A172 (cell line): ENCODE data around the gene ZIC4. TPM values are rescaled to one million over a fixed set of nuclear protein-coding genes. Genes with fewer than 3 reads are reported as not detected.

Source experiments
- DNase-seq: peaks from one replicate; pipeline ENCODE4 v3.0.0-alpha.2; 2015; ENCODE audit warnings: low spot score
- total RNA-seq: library from RNA; depleted of rRNA; stranded (reverse); fragments of >200 nt; shearing (Covaris generic); gene quantifications from 2 replicates; pipeline ENCODE4 v1.2.3, GENCODE V29; 2014

ZIC4 gene
- total RNA-seq, 1 experiment from 2014 or later: 1.4 TPM

DNA sequence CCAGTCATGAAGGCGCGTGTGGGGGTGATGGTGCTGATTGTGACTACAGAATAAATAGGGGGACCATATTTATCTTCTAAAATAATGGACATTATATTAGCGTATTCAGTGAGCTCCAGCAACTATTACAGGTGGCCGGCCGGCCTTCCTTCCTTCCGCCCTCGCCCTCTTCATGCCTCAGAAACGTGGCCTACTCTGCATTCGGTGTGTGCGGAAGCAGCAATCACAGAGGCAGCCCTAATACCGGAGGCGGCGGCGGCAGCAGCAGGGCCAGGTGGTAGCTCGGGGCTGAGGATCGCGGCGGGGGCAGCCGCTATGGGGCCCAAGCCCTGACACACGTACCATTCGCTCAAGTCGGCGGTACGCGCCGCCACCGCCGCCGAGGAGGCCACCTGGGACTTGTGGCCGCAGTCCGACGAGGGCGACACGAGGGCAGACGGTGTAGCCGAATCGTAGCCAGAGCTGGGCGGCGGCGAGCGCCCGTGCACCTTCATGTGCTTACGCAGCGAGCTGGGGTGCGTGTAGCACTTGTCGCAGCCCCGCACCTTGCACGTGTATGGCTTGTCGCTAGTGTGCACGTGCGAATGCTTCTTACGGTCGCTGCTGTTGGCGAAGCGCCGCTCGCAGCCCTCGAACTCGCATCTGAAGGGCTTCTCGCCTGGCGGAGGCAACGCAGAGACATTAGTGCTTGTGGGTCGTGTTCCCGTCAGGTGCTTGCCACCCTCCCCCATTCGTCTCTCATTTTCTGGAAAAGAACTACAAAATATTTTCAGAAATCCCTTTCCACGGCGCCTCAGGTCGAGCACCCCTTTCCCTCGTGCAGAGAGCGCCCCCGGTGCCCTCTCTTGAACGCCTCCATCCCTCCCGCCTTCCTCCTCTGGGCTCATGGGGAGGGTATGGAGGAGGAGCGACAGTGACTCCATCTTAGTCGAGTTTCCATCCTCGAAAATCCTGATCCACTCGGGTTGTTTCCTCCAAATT lies 15.5 kb downstream of the ZIC4 start:
- DNase-seq: no peak

DNA sequence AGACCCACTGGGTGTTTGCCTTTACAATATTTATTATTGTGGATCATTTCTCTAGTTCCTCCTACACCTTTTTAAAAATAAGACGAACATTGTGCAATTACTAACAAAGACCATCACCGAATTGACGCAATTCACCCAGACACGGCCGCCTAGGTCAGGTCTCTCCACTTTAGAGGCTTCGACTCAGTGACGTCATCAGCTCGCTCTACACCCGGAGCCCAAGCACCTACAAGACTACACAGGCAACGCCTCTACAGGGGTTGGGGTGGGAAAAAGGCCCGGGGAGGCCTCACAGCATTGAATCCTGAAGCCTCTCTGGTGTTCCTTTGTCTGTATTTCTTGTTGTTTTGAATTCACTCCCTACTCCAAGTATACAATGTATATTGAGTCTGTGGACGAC lies 16.6 kb downstream of the ZIC4 start:
- DNase-seq: no peak

DNA sequence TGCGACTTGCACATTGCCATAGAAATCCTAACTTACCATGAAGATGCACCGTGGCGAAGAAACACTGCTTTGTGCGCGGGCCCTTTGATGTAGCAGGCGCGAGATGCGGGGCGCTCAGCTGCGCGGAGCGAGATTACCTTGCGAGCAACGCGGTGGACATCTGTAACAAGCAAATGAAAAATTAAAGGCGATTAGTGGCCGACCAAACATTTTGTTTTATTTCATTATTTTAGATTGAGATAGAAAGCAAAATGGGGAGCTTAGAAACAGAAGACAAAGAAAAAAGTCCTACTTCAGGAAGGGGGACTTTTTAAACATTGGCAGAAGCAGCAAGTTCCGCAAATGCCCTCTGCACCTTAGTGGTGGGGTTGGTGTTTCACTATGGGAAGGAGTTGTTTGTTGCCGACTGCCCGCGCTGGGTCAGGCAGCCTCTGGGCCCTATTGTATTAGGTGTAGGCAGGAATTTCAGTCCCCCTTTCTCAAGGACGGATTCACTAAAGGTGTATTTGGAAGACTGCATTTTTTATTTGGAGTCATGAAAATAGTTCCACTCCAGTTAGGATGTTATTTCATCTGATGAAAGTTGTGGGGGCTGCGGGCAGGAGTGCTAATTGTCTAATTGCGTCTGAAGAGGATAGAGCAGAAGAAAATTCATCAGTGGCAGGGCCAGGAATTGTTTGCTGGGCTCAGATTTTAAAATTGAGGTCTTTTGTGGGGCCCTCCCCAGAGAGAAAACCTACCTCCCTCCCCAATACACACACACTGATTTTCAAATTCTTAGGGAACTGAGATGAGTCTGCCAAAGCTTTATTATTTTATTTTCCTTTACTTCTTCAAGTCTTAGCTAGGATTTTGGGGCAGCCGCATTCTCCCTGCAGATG lies 17.4 kb downstream of the ZIC4 start:
- DNase-seq: no peak

DNA sequence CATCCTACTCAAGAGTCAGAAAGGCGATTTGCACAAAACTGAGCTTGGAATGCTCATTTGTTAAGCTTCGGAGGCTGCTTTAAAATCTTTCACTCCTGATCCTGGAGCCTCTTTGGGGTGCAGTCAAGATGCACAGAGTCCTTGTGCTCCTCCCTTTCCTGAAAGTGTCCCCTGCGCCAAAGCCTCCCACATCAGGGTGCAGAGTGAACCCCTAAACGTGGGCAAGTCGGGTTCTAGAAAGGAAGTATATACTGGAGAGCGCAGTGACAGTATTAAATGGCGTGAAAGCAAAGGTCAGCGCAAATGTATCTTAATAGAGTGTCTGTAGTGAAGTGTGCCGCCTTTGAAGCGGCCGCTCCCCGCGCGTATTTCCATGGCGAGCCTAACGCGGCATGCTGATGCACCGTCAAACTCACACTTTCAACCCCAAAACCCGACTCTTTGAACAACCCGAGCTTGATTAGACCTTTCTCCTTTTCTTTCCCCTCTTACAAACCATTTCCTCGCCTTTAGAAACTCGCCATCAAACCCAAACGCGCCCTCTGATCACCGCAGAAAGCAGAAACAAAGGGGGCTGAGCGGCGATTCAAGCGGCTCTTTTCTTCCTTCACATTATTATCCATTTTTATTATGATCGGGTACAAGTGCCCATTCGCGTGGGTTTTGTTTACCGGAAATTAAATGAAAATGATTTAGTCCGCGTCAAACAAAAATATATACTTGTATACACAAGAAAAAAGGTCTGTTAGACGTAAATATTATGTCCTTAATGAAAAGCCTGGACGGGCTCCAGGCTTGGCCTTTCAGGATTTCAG lies 18.3 kb downstream of the ZIC4 start:
- no peak for DNase-seq

DNA sequence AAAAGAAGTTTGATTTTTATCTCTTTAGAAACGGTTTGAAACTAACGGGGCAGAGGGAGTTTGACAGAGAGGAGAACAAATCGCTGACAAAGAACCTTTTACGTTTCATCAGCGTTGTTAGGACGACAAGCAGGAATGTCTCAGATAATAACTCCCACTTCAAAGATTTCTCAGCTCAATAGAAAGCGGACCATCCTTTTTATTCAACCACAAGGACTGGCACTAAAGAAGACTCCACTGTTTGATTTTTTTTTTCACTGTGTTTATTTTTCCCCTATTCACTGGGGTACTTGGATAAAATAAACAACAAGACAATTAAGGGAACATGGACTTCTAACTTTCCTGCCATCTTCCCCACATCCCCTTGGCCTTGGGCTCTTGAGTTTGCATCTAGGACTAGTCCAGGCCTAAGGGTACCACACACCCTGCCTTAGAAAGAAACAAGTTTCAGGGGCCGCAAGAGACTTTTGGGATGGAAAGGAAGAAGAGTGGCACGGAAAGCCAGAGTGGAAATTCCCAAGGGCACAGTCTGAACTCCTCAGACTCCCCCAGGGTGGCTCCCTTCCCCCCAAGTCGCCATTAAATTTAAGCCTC lies 19.0 kb downstream of the ZIC4 start:
- DNase-seq: no peak

DNA sequence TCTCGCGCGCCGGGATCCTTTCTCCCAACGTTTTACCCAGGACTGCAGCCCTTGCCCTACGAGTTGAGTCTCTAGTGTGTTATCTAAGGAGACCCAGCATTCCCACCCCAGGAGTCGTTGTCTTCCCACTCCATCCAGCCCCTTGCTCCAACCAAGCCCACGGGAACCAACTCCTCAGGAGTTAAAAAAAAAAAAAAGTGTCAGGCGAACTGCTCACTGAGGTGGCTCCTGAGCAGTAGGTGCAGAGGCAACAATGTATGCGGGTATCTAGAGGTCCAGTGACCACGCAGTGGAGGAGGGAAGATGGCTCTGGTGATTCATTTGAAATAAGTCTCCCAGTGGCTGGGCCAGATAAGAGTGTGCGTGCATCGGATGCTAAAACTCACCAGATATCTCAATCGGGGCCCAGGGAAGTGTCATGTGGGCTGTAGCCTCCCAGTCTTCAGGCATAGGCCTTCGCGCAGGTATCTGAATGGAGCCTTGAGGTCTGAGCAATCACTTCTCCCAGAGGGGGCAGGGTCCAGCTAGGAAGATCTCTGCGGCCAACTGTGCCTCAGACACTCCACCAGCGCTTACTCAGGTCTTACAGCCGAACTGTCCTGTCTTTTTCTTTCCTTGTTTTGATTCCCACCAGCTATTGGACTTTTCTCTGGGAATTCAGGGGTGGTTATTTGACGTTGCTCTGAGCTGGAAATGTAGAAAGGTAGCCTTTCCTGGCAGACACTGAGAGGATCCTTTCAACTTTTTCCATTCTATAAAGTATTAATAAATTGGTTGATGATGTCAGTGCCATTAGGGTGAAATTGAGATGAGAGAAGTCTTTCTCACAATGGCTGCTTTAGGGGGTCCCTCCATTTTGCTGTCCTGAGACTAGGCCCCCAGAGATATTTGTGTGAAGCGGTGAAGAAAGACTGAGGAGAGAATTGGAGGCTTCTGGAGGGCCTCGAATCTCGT lies 21.0 kb downstream of the ZIC4 start:
- no peak for DNase-seq

DNA sequence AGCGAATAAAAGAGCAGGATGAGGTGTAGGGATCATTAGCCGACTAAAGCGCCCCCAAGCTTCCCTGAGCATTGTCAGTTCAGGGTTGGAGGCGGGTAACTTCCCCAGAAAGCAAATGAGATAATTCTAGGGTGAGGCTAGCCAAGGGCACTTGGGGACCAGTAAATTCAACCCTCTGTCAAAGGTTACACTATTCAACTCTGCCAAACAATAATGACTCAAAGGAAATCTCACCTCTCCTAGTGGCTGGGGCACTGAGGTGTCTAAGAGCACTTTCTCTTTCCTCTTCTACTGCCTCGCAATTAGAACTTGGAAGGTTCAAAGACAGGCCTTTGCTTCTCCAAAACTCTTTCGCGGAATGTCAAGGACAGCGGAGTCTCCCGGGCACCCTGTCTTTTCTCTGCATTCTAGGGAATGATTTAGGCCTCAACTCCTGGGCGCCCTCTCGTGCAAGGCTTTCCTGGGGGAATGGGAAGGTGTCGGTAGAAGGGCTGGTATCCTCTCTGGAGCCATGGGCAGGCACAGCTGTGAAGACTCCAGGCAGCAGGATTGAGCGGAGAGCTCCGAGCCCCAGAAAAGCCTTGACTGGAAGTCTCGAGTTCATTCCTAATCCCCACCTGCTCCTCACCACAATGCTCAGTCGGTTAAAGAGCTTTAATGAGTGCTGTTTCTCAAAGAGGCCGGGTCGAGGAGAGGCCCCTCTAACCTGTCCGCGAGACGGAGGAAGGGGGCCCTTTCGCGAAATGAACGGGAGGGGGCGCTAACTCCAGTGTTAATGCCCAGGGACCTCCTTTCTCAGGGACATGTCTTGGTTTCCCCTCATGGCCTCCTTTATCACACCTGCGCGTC lies 21.9 kb downstream of the ZIC4 start:
- no peak for DNase-seq

DNA sequence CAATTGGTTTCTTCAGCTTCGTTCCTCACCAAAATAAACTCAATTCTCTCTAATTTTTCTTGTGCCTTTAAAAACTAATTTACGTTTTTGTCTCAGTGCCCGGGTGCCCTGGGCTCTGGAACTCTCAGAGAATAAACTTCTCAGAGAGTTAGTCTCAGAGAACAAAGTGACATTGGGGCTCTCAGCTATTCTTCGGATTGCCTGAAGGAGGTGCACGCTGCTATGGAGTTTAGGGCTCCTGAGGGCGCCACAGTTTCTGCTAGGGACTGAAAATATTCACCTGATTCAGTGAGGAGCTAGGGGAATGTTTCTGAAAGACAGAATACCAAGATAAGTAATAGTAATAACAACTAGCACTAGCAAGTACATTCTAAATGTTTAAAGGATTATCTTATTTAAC lies 22.7 kb downstream of the ZIC4 start:
- no peak for DNase-seq

DNA sequence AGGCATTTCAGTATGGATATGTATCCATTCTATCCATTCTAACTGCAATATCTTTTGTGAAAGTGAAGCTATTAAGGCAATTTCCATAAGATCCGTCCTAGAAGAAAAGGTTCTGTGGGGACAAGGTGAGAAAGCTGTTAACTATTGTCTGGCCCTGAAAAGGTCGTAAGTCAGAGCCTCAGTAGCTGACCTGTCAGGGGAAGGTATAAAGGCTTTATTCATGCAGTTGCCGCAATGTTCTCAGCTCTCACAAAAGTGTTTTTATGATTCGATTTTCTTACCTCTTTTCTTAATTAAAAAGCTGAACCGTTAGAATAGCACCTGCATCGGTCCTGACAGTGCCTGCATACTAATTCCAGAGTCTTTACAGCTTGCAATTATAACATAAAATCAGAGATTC lies 24.7 kb downstream of the ZIC4 start:
- DNase-seq: no peak

DNA sequence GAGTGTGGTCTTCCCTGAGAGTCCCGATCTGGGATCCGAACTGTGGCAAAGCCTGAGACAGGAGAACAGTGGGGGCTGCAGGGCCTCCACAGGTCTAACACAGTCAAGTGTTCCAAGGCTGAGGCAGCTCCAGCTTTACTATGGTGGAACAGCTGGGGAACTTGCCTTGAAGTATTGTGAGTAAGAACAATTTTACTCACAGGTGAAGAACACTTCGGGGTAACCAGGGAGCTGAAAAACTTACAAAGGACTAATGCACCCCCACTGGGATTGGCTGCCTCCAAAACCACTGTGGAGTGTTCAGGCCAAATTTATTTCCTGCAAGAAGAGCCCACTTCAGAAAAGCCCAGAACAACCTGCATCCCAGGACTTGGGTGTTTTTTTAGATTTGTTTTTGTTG lies 25.4 kb downstream of the ZIC4 start:
- no peak for DNase-seq

DNA sequence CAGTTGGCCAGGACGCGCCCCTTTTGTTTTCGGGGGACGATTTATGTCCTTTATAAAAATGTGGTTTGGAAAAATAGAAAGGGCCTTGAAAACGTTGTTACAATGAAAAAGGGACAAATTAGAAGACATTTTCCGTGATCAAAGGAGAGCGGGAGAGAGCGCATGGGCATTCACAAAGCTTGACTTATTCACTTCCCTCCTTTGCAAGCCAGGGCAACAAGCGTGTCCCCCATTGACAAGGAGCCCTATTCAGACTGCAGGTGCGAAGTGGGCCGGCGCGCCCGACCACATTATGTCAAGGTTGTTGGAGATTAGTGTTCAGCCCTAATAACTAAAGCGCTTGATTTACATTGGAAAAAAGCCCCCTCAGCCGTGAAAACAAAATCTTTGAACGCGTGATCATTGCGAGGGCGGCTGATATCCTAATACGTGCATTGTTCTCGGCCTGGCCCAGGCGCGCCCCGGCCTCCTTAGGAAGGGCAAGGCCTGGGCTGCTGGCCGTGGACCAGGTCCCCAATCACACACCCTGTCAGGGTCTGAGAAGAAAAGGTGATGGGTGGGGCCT lies 25.9 kb downstream of the ZIC4 start:
- DNase-seq: no peak

DNA sequence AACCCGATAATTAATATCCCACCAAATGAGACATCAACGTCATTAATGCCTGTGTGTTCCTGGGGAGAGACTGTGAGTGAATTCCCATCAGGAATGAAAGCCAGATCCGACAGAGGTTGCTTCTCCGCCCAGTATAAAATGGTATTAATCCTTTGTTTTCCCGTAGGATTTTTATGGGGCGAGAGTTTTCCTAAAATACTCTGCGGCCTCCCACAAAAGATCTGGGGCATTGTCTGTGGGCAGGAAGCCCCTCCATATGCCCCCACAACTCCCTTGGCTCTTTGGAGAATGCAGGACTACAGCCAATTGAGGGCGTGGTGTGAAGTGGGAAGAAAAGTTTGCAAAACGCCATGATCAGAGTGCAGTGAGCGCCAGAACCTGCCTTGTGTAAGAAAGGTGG lies 26.7 kb downstream of the ZIC4 start:
- DNase-seq: no peak

DNA sequence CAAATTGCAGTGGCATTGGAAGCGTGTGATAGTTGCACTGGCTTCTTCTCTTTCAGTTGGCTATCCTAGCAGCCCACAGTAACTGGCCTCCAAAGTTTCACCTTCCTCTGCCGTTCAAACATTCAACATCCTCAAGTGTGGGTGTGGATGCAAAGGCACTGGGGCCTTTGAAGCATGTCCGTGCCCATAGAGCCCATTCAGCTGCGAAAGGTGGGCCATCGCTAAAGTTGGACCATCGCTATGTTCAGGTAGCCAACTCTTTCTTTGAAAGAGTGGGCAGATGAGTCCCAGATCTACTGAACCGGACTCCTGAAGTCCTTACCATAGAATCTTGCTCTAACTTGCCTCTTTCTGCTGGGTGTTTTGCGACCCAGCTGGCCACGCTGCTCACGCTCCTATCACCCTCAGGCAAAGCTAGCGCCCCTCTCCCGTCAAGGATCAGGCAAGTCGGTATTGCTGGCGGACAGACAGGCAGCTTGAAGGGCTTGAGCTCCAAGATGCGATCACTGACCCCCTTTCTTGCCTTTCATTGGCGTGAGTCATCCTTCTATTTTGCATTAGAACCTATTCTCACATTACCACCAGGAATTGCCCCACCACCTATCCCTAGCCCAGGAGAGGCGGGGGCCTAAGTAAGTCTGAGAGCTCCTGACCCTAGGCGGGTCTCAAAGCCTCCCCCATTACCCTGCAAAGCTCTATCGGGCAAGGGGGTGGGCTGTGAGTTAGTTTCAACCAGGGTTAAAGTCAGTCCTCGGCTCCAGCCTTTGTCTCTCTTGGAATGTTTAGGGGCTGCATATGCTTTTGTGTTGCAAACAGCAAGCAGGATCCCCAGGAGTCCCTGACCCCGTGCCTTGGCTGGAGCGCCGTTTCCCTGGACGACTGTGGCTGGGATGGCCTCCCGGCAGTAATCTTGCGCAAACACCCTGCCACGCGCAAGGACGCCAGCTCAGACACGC lies 28.7 kb downstream of the ZIC4 start:
- DNase-seq: no peak

DNA sequence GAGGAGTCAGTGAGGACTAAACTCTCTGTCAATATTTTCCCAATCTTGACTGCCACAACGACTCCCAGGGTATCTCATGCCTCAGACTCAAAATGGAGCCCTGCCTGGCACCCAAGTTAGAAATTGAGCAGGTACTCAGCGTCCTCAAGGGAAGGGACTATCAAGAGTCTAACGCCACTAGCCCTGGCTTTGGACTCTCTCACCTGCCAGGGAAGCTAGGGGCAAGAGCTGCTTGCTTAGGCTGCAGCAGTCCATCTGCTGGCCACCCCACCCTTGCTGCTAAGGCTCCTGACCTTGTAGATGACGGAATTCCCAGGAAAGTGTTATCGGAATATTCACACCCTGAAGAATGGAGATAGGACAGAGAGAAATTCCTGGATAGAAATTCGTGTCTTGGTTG lies 33.0 kb downstream of the ZIC4 start:
- no peak for DNase-seq

DNA sequence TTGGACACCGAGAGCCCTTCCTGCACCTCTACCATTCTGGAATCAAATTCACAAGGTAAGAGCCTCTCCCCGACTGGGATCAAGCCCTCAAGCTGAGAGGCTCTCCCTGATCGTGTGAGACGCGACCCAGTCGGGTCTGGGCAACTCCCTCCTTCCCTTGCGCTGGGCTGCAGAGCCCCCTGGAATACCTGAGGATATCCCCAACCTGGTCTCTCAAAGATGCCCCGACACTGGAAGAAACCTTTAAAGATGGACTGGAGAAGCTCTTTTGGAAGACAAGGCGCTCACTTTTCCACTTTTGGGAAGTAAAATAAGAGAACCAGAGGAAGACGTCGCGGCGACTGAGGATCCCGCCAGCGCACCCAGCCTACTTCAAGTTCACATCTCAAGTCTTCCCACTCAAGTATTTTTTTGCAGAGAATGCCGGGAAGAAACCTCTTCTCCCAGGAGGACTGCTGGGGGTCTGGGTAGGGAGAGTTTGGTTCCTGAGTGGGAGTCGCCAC lies 33.8 kb downstream of the ZIC4 start:
- DNase-seq: no peak

DNA sequence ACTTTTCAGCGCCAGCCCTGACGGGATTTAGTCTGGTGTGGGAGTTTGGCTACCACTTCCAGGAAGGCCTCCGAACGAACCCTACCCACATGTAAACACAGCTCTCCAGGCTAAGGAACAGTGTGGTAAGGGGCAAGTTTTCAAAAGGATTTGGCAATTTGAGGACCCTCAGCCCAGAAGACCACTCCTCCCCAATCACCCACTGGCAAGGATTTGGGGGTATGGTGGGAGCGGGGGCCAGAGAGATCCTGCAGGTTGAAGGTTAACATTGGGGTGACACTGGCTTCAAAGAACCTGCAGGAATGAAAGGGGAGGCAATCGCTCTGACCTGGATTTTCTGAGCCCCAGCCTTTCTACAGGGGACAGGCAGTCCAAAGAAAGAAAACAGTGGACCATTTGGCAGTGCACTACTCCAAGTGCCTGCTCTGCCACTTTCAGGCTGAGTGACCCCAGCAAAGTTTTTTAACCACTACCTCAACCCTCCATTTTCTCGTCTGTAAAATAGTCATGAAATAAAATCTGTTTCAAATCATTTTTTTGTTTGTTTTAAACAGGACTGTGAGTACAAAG lies 34.5 kb downstream of the ZIC4 start:
- DNase-seq: no peak

DNA sequence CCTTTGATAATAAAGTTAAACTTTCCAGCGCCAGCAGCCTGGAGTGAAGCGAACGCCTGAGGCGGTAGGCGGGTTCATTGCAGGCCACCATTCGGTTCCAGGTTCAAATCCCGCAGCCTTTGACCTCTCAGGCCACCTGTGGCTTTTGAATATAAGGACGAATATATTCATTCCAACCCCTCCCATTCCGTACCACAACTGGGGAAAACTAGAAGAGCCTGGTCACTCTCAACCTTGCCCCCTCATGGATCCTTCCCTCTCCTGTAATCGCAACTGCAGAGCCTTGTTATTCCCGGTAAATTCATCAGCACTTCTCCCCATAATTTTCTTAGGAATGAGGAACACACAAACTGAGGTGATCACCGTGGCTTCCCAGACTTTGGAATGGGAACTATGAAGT lies 35.2 kb downstream of the ZIC4 start:
- DNase-seq: no peak
